DMS114 treated with DMSO at 0.1 percent for 48 hours (cell line): ENCODE data around the gene KRTAP10-6.
"Not testable (repeated sequence)": the region's sequence is repeated elsewhere in the genome, so short reads cannot be mapped to it uniquely, and the experiment has no call there.

ENCODE experiments used
- DNase-seq: peaks from one replicate; lab custom pipeline; 2025; ENCODE audit not compliant: unreplicated experiment; lab: John Stamatoyannopoulos, UW

KRTAP10-6 gene

GRCh38 chr21:44579833-44580144, 12.5 kb downstream of the KRTAP10-6 start:
- DNase-seq = no peak

DNA sequence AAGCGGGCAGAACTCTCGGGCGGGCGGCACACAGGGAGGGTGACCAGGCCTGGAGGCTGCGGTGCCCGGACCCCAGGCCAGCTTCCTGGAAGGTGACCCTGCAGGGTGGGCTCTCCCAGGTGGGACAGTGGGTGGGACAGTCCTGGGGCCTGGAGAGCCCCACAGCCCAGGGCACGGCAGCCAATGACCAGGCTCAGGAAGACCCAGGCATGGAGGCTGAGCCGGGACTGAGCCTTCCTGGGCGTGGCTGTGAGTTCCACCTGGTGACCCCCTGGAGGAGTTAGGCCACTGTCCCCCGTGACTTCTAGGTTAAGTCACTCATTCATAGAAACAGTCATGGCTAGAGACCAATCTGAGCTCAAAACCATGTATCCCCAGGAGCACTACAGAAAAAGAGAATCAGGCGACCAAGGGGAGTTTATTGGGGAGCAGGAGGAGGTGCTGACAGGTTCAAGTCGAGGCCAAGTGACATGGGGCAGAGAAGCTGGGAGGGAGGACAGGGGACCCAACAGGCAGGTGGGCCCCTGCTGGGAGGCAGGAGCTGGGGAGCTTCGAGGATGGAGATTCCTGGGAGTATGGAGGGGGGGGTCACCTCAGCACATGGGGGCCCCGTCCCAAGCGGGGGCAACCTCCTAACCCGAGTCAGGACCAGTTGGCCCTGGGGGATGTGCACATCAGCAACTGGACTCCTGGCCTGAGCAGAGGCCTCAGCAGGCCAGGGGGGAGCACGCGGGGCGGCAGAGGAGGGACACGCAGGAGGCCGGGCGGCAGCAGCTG, 13.1 kb downstream of the KRTAP10-6 start:
- DNase-seq = no peak

DNA sequence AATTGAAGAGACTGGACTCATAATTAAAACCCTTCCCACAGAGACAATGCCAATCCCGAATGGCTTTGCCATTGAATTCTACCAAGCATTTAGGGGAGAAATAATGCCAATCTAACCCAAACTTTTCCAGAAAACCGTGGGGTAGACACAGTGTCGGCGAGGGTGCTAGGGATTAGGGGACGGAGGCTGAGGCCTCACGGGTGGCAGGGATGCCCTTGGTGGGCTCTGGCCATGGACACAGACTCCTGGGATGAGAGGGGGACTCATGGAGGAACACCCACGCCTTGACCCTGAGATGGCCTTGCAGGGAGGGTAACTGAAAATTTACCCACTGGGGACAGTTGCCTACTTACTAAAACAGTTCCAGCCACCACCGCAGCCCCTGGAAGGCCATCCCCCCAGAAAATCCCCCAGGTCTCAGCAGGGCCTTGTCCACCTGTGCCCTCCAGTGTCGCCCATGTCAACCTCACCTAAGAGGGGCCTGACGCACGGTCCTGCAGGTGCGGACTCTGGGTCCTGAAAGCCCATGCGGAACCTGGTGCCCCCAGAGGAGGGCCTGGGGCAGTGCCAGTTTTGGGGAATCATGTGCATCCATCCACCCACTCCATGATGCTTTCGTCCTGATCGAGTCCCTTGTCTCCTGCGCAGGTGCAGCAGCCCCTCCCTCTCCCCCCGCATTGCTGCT, 13.8 kb downstream of the KRTAP10-6 start:
- DNase-seq = no peak

DNA sequence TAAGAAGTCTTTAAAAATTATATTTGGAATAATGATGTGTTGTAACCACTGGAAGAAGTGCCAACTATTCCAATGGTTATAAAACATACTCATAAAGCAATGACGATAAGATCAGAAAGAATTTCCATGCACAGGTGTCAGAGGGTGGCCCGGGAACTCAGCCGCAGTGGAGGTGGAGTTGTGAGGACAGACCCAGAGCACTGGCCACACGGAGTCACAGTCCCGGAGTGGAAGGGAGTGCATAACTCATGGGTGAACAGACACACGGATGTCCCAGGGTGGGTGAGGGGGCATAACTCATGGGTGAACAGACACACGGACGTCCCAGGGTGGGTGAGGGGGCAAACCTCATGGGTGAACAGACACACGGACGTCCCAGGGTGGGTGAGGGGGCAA, 16.3 kb downstream of the KRTAP10-6 start:
- no peak for DNase-seq

DNA sequence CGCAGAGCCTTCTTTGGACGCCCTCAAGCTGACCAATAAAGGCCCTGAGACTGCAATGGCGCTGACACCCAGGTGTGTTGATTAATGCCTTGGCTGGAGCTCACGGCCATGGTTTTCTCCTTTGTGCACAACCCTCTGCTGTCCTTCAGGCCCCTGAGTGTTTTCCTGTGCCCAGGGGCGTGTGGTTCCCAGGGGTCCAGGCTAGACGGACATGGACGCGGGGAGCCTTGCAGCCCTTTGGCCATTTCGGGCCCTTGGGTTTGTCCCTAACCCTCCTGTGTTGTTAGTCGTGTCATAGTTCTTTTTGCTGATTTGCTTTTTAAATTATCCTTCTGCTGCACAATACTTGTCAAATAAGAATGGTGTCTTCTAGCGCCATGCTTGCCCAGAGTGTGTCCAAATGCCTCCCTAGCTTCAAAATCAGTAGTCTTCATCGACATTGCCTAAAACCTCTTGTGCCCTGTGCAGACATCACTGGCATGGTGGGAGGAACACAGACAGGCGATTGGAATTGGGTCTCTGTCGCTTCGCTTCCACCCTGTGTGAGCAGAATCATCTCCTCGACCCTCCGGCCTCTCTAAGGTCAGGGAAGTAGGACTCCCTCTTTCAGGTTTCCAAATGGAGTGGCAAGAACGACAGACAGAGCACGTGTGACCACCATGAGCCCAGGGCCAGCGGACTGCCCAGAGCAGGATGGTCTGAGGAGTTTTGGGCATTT, 16.8 kb downstream of the KRTAP10-6 start:
- no peak for DNase-seq

GRCh38 chr21:44574457-44575306, 17.6 kb downstream of the KRTAP10-6 start:
- DNase-seq = no peak

- not testable (repeated sequence) for DNase-seq
These were observed 18.5 kb downstream of the KRTAP10-6 start, which contains the start of gene KRTAP10-4 for GRCh38 chr21:44573630-44574456. Gene KRTAP10-4 (plus strand): TSS chr21:44573729. CDS start chr21:44573759, 30 bp downstream.

DNA sequence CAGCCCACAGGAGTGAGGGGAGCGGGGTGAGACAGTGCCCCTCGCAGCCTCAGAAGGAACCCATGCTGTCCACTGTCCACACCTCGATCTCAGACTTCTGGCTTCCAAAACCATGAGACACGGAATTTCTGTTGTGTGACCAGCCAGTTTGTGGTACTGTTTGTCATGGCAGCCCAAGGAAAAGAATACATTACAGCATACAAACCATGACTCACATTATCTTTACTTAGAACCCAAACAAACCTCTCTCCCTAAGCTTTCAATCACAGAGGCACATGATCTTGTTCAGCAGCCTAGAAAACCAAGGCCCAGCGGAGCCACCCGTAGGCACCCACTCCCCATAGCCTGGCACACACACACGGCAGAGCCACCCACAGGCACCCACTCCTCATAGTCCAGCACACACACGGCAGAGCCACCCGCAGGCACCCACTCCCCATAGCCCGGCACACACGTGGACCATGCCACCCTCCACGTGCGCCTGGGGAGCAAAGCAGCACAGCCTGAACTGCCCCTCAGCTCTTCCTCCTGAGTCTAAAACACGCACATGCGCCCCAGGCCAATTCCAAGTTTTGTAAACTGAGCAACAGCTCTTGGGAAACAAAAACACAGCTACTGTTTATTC, 19.2 kb downstream of the KRTAP10-6 start:
- no peak for DNase-seq

DNA sequence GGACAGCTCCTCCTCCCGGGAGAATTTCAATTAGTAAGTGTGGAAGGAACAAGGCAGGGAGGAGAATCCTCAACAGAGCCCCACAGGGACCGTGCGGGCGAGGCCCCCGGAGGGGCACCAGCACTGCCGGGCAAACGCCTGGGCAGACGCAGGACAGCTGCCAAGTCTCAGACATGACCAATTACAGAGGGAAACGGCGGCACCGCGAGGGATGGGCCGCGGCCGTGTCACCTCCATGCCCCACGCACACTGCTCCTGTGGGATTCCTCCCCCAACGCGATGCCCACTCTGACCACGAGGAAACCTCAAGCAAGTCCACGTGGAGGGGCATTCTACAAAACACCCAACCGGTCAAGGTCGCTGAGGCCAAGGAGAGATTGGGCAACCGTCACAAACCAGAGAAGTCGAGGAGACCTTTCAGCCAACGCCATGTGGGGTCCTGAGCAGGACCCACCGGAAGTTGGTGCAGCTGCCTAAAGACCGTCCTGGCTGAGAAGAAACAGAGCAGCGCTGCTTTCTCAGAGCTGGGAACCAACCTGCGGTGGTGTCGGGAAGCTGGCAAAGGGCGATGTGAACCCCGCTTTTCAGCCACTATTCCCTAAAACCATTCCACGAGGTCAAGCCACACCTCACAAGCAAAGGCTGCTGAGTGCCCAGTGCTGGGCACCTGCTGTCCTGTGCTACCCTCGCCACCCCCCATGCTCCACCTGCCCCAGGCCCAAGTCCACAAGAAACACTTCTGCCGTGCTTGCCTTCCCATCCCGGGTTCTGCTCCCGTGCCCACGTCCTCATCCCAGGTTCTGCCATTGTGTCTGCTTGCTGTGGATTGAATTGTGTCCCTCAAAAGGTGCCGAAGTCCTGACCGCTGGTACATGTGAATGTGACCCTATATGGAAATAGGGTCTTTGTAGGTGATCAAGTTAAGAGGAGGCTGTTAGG, 20.2 kb downstream of the KRTAP10-6 start:
- DNase-seq = no peak

DNA sequence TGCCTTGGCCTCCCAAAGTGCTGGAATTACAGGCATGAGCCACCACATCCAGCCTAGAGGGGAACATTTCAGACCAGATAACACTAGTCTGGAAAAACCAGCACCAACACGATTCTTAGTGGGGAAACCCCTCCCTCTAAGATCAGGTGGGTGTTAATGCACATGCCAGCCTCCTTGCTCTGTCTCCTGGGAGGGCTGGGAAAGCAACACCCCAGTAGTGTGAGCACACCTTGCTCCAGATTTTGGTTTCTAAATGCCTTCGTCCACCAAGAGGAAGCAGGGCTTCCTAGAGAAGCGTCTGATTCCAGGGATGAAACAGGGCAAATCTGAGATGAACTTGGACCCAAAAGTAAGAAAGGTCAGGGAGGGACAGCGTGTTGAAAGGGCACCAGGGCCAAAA, 21.0 kb downstream of the KRTAP10-6 start:
- no peak for DNase-seq

- DNase-seq = no peak
These were observed 22.3 kb downstream of the KRTAP10-6 start for GRCh38 chr21:44569861-44570517.

- DNase-seq = no peak
These were observed 23.4 kb downstream of the KRTAP10-6 start for GRCh38 chr21:44568667-44569556.

DNA sequence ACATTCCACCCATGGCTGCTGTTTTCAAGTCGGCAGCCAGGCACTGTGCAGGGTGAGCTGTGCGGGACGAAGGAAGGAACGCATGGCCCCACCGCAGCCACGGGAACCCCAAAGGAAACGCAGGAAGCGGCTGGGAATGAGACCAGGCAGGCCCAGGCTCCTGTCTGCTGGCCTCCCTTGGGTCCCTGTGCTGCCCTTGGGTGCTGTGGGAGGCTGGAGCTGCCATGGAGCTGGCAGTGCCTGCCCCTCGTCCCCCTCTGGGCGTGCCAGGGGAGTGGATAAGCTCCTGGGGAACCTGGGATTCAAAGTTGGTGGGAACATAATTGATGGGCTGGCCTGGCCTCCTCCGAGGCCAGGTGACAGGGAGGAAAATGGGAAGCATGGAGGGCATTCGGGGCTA, 24.0 kb downstream of the KRTAP10-6 start:
- DNase-seq = no peak

DNA sequence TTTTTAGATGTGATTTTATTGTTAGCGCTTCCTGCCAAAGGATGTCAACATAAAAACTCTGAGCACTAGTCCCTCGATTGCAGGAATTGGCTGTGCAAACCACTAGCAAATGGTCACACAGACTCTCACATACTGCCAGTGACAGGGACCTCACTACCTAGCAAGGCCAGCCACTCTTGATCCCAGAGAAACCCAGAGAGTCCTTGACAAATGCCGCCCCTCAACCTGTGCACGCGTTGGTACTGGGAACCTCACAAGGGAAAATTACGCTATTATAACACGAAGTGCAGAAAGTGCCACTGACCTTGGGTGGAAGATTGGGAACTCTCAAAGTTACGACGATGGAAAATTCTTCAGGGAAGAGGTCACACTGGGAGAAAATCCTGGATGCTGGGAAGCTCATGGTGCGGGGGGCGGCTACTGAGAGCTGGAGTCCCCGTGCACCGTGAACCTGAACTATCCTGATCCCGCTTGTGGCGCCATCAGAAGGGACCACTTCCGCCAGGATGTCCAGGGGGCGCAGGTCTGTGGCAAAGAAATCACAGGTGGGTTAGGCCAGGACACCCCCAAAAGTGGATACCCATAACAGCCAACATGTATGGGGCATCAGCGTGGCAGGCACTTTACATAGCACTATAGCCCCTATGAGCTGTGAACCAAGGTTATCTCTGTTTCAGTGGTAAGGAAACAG, 24.7 kb downstream of the KRTAP10-6 start:
- DNase-seq = no peak

- no peak for DNase-seq
These were observed 25.9 kb downstream of the KRTAP10-6 start for GRCh38 chr21:44566403-44566802.

- no peak for DNase-seq
These were observed 27.3 kb downstream of the KRTAP10-6 start for GRCh38 chr21:44564886-44565598.
